Measurements from ENCODE around the gene PRSS53. TPM values are rescaled to one million over a fixed set of nuclear protein-coding genes. Genes with fewer than 3 reads are reported as not detected.
A peak's percentile ranks its signal among the peaks of the same experiment; 100 is the strongest.

The PRSS53 gene
- total RNA-seq, 6 donors from 2014 or later: 0.91 to 8.4 (median 3.0) TPM

- WGBS, 2 donors: 88 to 95% methylated on average over 7 to 12 of the region's 12 CpGs
- no peaks in the 10 kb centered on the region for H3K27me3 ChIP-seq
- no peaks in the 10 kb centered on the region for H3K9me3 ChIP-seq
- DNase-seq: peak in 1 of 2 donors; percentile 57
- peak overlapping the region in 2 of 4 donors; percentile 42 to 93 for H3K27ac ChIP-seq
- no peak overlapping the region for H3K4me3 ChIP-seq
- no peak for ATAC-seq (ENCODE audit: low FRiP score in 2 of 2)
- peaks cover 15 to 51% (median 28%) of the 10 kb centered on the region in 4 donors for H3K4me1 ChIP-seq
- TF ChIP-seq POLR2AphosphoS5 (IDR thresholded peaks at IDR 0.05) (no peak), EP300 (IDR thresholded peaks at IDR 0.05) (no peak), CTCF (IDR thresholded peaks at IDR 0.05) (no peak), POLR2A (IDR thresholded peaks at IDR 0.05) (no peak)
- peaks cover 11 to 39% (median 30%) of the 10 kb centered on the region in 4 donors for H3K36me3 ChIP-seq
Observed at GRCh38 chr16:31109622-31110021, 20.9 kb upstream of the PRSS53 start.

GRCh38 chr16:31108794-31109558 is 20.2 kb upstream of the PRSS53 start:
- Histone ChIP-seq H3K27ac (peak overlapping the region; percentile 78 to 93 (median 89)), H3K27me3 (no peaks in the 10 kb centered on the region), H3K9me3 (no peaks in the 10 kb centered on the region), H3K4me1 (peaks cover 15 to 45% (median 27%) of the 10 kb centered on the region in 4 donors), H3K4me3 (peak overlapping the region; percentile 68 to 97 (median 78)), H3K36me3 (peaks cover 11 to 39% (median 30%) of the 10 kb centered on the region in 4 donors)
- DNase-seq: peak in 1 of 2 donors; percentile 79
- TF ChIP-seq POLR2AphosphoS5 (IDR thresholded peaks at IDR 0.05) (no peak), CTCF (IDR thresholded peaks at IDR 0.05) (no peak), POLR2A (IDR thresholded peaks at IDR 0.05) (no peak), EP300 (IDR thresholded peaks at IDR 0.05) (no peak)
- WGBS, 2 donors: 48 to 85% methylated on average over 15 to 54 of the region's 57 CpGs
- no peak for ATAC-seq (ENCODE audit: low FRiP score in 2 of 2)

- ATAC-seq (ENCODE audit: low FRiP score in 2 of 2): peak in 1 of 2 donors; percentile 92
- peak; percentile 78 to 96 for DNase-seq
- TF ChIP-seq POLR2A (IDR thresholded peaks at IDR 0.05): peak in 2 of 4 donors; percentile 12 to 79
- peak; percentile 47 to 78 for TF ChIP-seq POLR2AphosphoS5 (IDR thresholded peaks at IDR 0.05)
- TF ChIP-seq CTCF (IDR thresholded peaks at IDR 0.05): no peak
- TF ChIP-seq EP300 (IDR thresholded peaks at IDR 0.05): no peak
Observed at GRCh38 chr16:31108035-31108793, 19.5 kb upstream of the PRSS53 start, which contains the start of gene BCKDK. TSS of gene BCKDK (plus strand) at chr16:31108386. CDS start at chr16:31109224, 838 bp downstream.

GRCh38 chr16:31107465-31107867 is 18.7 kb upstream of the PRSS53 start:
- H3K4me3 ChIP-seq: no peak overlapping the region
- WGBS, 2 donors: 90 to 99% methylated on average over 6 of the region's 6 CpGs
- H3K36me3 ChIP-seq: peaks cover 11 to 33% (median 28%) of the 10 kb centered on the region in 4 donors
- H3K9me3 ChIP-seq: no peaks in the 10 kb centered on the region
- DNase-seq: no peak
- peak overlapping the region in 2 of 4 donors; percentile 91 to 93 for H3K27ac ChIP-seq
- TF ChIP-seq CTCF (IDR thresholded peaks at IDR 0.05) (no peak), POLR2A (IDR thresholded peaks at IDR 0.05) (no peak), EP300 (IDR thresholded peaks at IDR 0.05) (no peak), POLR2AphosphoS5 (IDR thresholded peaks at IDR 0.05) (no peak)
- ATAC-seq (ENCODE audit: low FRiP score in 2 of 2): no peak
- H3K4me1 ChIP-seq: peaks cover 15 to 30% (median 18%) of the 10 kb centered on the region in 4 donors
- no peaks in the 10 kb centered on the region for H3K27me3 ChIP-seq

More at GRCh38 chr16:31108035-31108793, 19.5 kb upstream of the PRSS53 start, which contains the start of gene BCKDK:
- Histone ChIP-seq H3K27me3 (no peaks in the 10 kb centered on the region), H3K4me1 (peaks cover 15 to 37% (median 19%) of the 10 kb centered on the region in 4 donors), H3K36me3 (peaks cover 11 to 39% (median 30%) of the 10 kb centered on the region in 4 donors), H3K27ac (peak within 1 kb of the TSS; percentile 78 to 93 (median 89)), H3K9me3 (no peaks in the 10 kb centered on the region), H3K4me3 (peak within 1 kb of the TSS; percentile 68 to 97 (median 78))
- 10 to 29% methylated on average over 8 to 23 of the region's 68 CpGs for WGBS, 2 donors

Data from upper lobe of left lung (tissue), 6 donors.